Activated T-helper 1 cell treated with Interleukin-2 at 50 U/mL for 16 hours (primary cell): ENCODE data around the gene PPRC1.

Experiments
- DNase-seq: peaks from one replicate; pipeline ENCODE4 v3.0.0-alpha.2; 2020; ENCODE audit warnings: low read depth

The PPRC1 gene

GRCh38 chr10:102146971-102147428, 14.2 kb downstream of the PPRC1 start:
- DNase-seq: no peak

DNA sequence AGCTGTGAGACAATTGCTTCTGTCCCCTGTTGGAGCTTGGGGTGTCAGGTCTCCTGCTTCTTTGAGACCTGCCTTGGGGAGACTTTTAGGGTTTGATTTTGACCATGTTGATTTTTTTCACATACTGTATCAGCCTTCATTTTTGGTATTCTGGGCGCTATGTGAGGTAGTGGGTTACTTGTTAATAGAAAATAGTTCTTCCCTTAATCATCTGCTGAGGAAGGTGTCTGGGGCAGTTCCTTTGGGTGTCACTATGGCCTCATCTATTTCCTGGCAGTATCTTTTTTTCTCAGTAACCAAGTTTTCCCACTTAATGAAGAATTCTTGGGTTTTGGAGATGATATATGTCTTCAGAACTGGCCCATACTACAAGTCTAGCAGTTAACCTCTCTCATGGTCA, 14.7 kb downstream of the PPRC1 start:
- no peak for DNase-seq

DNA sequence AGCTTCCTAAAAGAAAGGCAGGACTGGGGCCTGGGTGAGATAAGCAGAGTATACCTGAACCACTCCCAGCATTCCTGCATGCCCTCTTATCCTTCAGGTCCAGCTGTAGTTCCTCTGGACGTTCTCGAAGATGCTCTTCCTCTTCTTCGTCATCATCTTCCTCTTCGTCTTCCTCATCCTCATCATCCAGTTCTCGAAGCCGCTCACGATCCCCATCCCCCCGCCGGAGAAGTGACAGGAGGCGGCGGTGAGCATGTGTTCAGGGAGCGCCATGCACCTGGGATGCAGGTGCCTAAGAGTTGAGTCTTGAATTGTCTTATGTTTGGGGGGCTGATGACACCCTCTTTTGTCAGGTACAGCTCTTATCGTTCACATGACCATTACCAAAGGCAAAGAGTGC, 15.4 kb downstream of the PPRC1 start:
- no peak for DNase-seq

GRCh38 chr10:102150970-102151773, 18.3 kb downstream of the PPRC1 start:
- DNase-seq: no peak

DNA sequence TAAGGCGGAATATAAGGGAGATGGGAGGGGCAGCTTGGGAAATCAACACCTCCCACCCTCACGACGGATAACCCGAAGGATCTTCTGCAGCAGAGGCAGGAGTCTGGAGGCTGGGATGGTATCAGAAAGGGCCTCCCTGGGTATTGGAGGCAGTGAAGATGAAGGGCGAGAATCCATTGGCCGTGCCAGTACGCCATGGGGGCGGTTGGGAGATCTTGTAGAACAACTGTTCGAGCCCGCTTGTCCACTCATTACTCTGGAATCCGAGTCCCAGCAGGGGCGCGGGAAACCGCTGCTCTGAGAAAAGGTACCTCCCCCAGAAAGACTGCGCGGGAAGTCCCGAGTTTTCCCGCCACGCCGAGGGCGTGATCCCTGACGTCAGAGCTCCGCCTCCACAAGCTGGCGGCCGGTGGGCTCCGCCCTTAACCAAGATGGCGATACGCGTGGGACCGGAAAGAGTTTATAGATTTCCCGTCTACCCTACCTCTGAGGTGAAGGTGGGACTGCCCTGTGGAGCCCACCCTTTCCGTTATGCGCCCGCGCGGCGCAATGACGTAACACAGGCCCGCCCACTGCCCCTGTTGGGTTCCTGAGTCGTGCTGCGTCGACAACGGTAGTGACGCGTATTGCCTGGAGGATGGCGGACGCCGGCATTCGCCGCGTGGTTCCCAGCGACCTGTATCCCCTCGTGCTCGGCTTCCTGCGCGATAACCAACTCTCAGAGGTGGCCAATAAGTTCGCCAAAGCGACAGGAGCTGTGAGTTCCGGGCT, 19.1 kb downstream of the PPRC1 start, which contains the start of gene NOLC1:
Gene NOLC1 (plus strand): TSS at position 616 of the 771 bp plus-strand sequence. CDS start 22 bp downstream, at position 638.
- DNase-seq: peak; percentile 100

GRCh38 chr10:102152545-102152890, 19.7 kb downstream of the PPRC1 start:
- peak; percentile 5 for DNase-seq

DNA sequence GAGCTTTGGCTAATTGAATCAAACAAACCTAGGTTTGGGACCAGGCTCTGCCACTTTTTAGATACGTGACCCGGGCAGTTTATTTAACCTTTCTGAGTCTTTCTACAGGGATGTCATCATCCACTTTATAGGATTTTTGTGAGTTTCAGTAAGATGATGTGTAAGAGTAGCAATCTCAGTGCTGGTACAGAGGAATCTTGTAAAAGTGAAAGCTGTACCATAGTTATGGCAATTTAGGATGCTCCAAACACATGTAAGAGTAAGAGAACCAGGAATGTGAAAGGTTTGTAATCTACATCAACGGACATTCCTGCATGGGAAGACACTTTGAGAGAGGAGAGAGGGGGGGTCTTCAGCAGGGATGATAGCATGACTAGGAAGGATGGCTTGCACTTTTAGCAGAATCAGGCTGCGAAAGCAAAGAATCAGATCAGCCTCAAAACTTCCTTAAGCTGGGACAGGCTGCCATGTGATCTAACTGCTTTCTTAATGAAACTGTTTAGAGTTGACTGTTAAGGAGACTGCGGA, 20.3 kb downstream of the PPRC1 start:
- DNase-seq: no peak

- DNase-seq: no peak
Measured at GRCh38 chr10:102154466-102155116, 21.8 kb downstream of the PPRC1 start.

- DNase-seq: no peak
Measured at GRCh38 chr10:102157224-102157623, 24.4 kb downstream of the PPRC1 start.

DNA sequence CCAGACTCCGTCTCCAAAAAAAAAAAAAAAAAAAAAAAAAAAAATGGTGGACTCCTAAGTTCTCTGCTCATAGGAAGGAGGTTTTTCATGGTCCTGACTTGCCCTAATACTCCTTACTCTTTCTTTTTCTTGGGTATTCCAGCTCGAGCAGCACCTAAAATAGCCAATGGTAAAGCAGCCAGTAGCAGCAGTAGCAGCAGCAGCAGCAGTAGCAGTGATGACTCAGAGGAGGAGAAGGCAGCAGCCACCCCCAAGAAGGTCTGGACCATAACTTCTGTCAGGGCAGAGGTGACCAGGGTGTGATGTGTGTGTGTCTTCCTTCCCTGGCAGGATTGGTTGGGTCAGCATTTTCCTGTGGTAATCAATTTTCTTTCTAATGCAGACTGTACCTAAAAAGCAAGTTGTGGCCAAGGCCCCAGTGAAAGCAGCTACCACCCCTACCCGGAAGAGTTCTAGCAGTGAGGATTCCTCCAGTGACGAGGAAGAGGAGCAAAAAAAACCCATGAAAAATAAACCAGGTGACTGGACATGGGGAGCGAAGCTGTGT, 26.3 kb downstream of the PPRC1 start:
- DNase-seq: no peak

DNA sequence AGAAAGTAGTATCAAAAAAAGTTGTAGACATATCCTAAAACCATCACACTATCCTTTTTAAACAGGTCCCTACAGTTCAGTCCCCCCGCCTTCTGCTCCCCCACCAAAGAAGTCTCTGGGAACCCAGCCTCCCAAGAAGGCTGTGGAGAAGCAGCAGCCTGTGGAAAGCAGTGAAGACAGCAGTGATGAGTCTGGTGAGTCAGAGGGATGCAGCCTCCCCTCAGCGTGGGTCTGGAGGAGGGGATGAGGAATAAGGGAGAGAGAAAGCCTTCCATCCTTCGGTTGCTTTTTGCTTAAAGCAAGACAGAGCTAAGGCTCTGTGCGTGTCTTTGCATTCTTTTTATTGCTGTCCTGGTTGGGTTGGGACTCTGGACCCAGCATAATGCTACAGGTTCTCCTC, 27.0 kb downstream of the PPRC1 start:
- no peak for DNase-seq

GRCh38 chr10:102163342-102163989, 30.6 kb downstream of the PPRC1 start:
- no peak for DNase-seq

DNA sequence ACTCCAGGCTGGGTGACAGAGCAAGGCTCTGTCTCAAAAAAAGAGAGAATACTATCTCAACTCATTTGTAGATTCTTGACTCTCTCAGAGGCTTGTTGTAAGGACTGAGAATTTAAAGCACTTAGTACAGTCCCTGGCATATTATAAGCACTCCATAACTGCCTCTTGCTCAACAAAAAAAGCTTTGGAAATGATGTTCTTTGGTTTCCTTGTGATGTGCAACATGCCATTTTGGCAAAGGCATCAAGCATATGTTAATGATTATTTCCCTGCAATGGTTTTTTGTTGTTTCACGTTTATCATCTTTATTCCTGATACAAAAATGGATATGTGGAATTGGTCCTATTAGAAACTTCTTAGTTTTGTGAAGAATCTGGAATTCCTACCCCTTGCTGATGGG, 35.0 kb downstream of the PPRC1 start:
- no peak for DNase-seq

DNA sequence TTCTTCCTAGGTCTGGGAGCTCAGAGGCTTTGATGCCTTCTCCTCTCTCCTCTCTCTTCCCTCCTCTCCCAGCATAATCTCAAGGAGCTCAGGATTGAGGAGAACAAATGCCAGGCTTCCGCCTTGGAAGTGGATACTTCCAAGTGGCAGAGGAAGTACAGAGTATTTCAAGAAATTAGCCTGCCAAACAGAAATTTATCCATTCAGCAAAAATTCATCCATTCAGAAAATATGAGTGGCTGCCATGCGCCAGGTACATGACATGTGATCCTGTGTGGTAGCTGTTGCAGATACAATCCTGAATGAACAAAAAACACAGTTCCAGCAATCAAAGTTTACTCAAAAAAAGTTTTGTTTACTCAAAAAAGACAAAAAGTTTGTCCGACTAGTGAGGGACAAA, 37.8 kb downstream of the PPRC1 start:
- no peak for DNase-seq

GRCh38 chr10:102172288-102172687, 39.4 kb downstream of the PPRC1 start:
- DNase-seq: no peak

DNA sequence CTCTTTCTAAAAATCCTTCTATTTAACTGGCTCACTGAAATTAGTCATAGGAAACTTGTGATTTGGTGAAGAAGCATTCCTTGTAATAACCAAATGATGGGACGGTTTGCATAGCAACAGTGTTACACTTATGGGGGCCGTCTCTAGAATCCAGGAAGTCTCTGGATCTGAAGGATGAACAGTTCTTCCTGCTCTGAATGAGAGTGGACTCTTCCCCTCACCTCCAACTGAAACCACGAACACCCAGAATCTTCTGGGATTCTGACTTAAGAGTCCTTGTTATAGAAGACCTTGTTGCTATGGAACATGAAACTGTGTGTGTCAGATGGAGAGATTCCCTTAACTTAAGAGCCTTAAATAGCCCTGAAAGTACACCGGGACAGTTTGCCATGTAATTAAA, 42.6 kb downstream of the PPRC1 start:
- DNase-seq: no peak

DNA sequence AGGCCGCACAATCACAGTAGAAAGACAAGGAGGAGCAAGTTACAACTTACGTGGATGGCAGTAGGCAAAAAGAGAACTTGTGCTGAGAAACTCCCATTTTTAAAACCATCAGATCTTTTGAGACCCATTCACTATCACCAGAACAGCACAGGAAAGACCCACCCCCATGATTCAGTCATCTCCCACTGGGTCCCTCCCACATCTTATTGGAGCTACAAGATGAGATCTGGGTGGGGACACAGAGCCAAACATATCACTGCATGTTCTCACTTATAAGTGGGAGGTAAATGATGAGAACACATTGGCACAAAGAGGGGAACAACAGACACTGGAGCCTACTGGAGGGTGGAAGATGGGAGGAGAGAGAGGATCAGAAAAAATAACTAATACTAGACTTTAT, 51.8 kb downstream of the PPRC1 start:
- no peak for DNase-seq

DNA sequence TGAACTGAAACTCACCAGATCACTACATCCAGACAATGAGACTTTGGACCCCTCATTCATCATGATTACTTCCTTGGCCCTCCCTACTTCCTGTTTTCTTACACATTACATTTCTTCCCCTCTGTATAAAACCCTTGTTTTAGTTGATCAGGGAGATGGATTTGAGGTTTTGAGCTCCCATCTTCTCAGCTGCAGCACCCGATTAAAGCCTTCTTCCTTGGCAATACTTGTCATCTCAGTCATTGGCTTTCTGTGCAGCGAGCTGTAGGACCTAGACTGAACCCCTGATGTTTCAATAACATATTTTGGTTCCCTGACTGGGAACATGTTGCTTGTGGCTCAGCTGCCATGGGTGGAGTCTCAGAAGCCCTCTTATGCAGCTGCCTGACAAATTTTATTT, 52.4 kb downstream of the PPRC1 start:
- DNase-seq: no peak

DNA sequence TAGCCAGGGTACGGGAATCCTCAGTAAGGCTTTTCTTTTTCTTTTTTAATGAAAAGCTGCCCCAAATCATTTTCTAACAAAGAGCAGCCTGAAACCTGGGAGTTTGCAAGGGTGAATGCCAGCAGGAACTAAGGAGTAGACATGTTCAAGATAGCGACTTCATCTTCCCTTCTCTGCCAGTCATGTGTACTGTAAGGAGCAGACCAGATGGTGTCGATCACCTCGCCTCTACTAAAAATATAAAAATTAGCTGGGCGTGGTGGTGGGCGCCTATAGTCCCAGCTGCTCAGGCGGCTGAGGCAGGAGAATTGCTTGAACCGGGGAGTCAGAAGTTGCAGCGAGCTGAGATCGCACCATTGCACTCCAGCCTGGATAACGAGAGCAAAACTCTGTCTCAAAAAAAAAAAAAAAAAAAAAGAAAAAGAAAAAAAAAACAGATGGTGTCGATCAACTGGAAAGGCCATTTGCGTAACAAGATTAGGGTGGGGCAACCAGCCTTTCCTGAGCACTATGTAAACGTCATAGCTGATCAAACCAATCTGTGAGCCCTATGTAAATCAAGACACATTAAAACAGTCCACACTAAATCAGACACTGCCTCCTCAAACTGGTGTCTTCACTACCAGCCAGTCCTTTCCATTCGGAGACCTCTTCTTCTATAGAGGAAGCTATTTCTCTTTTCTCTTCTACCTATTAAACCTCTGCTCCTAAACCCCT, 53.1 kb downstream of the PPRC1 start:
- DNase-seq: no peak

DNA sequence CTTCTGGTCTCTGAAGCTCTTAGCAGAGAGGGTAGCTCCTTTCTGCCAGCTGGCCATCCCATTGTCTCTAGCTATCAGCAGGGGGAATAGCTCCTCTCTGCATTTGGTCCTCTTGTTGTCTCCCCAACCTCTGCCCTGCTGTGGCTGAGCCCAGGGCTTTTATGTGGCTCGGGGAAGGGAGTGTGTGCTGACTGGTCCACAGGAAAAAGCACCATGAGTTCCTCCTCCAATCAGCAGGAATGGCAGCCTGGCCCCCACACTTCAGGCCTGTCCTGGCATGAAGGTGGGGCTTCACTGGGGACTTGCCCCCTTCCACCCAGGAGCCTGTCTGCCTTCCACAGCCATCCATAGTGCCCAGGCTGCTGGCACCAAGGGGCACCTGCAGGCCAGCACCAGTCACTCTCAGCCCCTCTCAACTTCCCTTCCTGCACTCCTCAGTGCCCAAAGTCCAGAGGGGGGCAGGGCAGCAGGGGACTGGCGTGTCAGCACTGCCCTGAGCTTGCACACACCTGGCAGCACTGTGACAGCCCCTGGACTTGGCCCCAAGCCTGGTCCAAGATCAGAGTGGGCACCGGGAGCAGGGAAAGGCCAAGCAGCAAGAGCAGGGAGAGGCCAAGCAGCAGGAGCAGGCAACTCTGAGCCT, 55.6 kb downstream of the PPRC1 start:
- DNase-seq: no peak
